NCI-H187 (cell line): ENCODE results near the gene SEBOX.
A peak's percentile ranks its signal among the peaks of the same experiment; 100 is the strongest.

Experiments
- DNase-seq, 2 experiments: peaks; one replicate each; lab custom pipeline; 2025; lab: John Stamatoyannopoulos, UW

The SEBOX gene

GRCh38 chr17:28364665-28365363, at the start of gene SEBOX:
Gene SEBOX (minus strand): TSS chr17:28365199. CDS start chr17:28365151, 48 bp downstream.
- DNase-seq: no peak

- DNase-seq: no peak
Observed at GRCh38 chr17:28413804-28414203, 48.8 kb upstream of the SEBOX start.

GRCh38 chr17:28412099-28412498, 47.1 kb upstream of the SEBOX start:
- DNase-seq: no peak

- no peak for DNase-seq
Observed at GRCh38 chr17:28407974-28408306, 42.9 kb upstream of the SEBOX start.

- DNase-seq: peak in 1 of 2 experiments; percentile 29
Observed at GRCh38 chr17:28407130-28407973, 42.4 kb upstream of the SEBOX start.

- peak in 1 of 2 experiments; percentile 21 for DNase-seq
Observed at GRCh38 chr17:28406473-28406814, 41.4 kb upstream of the SEBOX start.

GRCh38 chr17:28405632-28406472, 40.9 kb upstream of the SEBOX start, which contains the start of gene SLC46A1:
Gene SLC46A1 (minus strand): TSS chr17:28406212. CDS start chr17:28406114, 98 bp downstream.
- peak; percentile 36 to 52 for DNase-seq

- no peak for DNase-seq
Observed at GRCh38 chr17:28404812-28405570, 40.0 kb upstream of the SEBOX start.

GRCh38 chr17:28404461-28404811, 39.4 kb upstream of the SEBOX start:
- no peak for DNase-seq

GRCh38 chr17:28404007-28404406, 39.0 kb upstream of the SEBOX start:
- no peak for DNase-seq

GRCh38 chr17:28402844-28403243, 37.8 kb upstream of the SEBOX start:
- no peak for DNase-seq

GRCh38 chr17:28402224-28402630, 37.2 kb upstream of the SEBOX start:
- no peak for DNase-seq

- DNase-seq: no peak
Observed at GRCh38 chr17:28399808-28400207, 34.8 kb upstream of the SEBOX start.

- no peak for DNase-seq
Observed at GRCh38 chr17:28398280-28398981, 33.4 kb upstream of the SEBOX start.

GRCh38 chr17:28397687-28398279, 32.8 kb upstream of the SEBOX start:
- DNase-seq: no peak

GRCh38 chr17:28397275-28397674, 32.3 kb upstream of the SEBOX start:
- no peak for DNase-seq

- DNase-seq: no peak
Observed at GRCh38 chr17:28396635-28397239, 31.7 kb upstream of the SEBOX start.

GRCh38 chr17:28395968-28396367, 31.0 kb upstream of the SEBOX start:
- no peak for DNase-seq

GRCh38 chr17:28395426-28395825, 30.4 kb upstream of the SEBOX start:
- DNase-seq: no peak
